MM.1S (cell line): ENCODE measurements around the gene IL18BP.

Source experiments
- EZH2phosphoT487 ChIP-seq: fragments of 300-600 bp; sonication (generic); IDR thresholded peaks from 2 replicates; pipeline ENCODE4 v1.6.1; 2018; ENCODE audit warnings: antibody characterized with exemption, low read length
- TF ChIP-seq, protein P1 (sequence below): fragments of 300-600 bp; sonication (generic); IDR thresholded peaks from 2 replicates; pipeline ENCODE4 v1.5.1; 2016; ENCODE audit warnings: antibody characterized with exemption, low read length, mixed read lengths

DNA sequence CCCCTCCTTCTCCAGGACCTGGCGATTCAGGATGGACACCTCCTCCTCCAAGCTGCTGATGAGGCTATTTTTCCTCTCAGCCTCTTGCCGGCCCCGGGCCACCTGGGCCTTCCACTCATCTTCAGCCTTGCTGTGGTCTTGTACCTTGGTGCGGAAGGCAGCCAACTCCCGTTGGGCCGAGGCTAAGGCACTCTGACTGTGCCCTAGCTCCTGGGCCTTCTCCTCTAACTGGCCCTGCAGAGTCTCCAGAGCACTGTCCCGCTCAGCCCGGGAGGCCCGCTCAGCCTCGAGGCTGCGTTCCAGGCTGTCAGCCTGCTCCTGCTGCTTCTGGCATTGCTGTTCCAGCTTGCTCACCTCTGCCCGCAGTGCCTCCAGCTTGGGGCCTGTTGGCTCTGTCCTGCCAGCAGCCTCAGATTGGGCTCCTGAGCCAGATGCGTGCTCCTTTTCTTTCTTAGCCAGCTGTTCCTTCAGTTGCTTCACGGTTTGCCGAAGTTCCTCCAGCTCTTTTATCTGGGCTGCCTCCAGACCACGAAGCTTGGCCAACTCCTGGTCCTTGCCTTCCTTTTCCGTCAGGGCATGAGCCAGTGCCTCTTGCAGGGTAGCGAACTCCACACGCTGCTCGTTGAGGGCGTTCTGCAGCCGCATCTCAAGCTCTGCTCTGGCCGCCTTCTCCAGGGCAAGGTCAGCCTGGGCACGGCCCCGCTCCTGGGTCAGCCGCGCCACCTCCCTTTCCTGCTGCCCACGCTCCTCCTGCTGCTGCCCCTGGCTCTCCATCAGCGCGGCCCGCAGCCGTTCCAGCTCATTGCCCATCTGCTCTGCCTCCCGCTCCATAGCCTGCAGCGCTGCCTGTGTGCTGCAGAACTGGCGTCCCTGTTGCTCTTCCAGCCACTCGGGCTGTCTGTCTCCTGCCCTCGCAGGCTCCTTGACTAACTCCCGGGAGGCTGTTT lies 15.3 kb downstream of the IL18BP start:
- TF ChIP-seq, protein P1, sequence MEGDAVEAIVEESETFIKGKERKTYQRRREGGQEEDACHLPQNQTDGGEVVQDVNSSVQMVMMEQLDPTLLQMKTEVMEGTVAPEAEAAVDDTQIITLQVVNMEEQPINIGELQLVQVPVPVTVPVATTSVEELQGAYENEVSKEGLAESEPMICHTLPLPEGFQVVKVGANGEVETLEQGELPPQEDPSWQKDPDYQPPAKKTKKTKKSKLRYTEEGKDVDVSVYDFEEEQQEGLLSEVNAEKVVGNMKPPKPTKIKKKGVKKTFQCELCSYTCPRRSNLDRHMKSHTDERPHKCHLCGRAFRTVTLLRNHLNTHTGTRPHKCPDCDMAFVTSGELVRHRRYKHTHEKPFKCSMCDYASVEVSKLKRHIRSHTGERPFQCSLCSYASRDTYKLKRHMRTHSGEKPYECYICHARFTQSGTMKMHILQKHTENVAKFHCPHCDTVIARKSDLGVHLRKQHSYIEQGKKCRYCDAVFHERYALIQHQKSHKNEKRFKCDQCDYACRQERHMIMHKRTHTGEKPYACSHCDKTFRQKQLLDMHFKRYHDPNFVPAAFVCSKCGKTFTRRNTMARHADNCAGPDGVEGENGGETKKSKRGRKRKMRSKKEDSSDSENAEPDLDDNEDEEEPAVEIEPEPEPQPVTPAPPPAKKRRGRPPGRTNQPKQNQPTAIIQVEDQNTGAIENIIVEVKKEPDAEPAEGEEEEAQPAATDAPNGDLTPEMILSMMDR, result no peak
- no peak for TF ChIP-seq EZH2phosphoT487
